Hippocampal formation (tissue), 2 donors: ENCODE measurements around the gene NPR2.

Experiments used
- DNase-seq, 2 donors: peaks; one replicate each; lab custom pipeline; 2025; lab: John Stamatoyannopoulos, UW

The NPR2 gene

DNA sequence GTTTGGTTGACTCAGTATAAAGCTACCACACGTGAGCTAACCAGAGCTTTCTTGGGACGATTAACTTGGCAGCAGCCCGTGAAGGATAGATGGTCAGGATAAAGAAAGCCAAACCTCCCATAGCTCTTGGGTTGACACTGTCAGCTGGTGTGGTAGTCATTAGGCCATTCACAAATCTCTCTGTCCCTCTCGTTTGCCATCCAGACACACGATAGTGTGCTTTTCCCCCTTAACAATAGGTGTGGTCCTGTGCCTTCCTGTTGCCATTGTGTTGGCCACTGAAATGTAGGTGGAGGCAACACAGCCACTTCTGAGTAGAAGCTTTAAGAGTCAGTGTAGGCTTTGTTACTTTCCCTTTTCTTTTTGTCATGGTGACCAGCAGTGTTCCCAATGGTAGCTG lies 67.1 kb downstream of the NPR2 start:
- DNase-seq = no peak
